GM19025 (cell line): ENCODE measurements around the gene PPIA.

Source experiments
- ATAC-seq: cut with Tn5 transposase; IDR thresholded peaks from one replicate; pipeline ENCODE4 v1.9.1; 2021; ENCODE audit warnings: mild to moderate bottlenecking, low read depth, moderate library complexity; ENCODE audit not compliant: unreplicated experiment

The PPIA gene

DNA sequence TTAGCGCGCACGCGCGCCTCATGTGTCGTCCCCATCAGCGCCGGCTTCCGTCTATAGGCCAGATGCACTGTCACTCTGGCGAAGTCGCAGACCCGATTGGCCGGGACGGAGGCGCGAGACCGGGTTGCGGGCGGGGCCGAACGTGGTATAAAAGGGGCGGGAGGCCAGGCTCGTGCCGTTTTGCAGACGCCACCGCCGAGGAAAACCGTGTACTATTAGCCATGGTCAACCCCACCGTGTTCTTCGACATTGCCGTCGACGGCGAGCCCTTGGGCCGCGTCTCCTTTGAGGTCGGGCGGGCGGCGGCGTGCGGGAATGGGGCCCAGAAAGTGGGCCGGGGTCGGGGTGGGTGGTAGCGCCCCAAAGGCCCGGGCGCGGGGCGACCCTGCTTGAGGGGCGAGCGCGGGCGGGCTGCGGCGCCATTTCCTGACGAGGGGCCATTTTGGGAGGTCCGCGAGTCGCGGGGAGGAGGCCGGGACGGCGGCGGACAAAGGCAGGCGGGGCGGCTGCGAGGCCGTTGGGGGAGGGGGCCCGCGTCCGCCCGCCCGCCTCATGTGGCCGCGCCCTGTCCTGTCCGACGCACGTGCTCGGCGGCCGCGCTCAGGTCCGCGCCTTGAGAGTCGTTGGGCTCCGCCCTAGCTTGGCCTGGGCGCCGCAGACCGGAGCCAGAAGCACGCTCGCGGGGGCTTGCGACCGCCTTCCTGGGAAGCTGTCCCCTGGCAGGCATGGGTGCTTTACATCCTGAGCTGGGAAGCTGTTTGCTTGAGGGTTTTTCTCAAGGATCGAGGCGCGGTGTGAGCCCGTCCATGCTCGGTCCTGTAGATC is at the start of gene PPIA:
TSS of gene PPIA (plus strand) at position 178 of the 825 bp plus-strand sequence. CDS start at position 222, 44 bp downstream.
- peak; percentile 85 for ATAC-seq

- peak; percentile 64 for ATAC-seq
Measured at GRCh38 chr7:44748045-44748947, 48.2 kb upstream of the PPIA start, which contains the start of gene ZMIZ2. TSS of gene ZMIZ2 (plus strand) at chr7:44748847. CDS start at chr7:44756250, 7,403 bp downstream.

DNA sequence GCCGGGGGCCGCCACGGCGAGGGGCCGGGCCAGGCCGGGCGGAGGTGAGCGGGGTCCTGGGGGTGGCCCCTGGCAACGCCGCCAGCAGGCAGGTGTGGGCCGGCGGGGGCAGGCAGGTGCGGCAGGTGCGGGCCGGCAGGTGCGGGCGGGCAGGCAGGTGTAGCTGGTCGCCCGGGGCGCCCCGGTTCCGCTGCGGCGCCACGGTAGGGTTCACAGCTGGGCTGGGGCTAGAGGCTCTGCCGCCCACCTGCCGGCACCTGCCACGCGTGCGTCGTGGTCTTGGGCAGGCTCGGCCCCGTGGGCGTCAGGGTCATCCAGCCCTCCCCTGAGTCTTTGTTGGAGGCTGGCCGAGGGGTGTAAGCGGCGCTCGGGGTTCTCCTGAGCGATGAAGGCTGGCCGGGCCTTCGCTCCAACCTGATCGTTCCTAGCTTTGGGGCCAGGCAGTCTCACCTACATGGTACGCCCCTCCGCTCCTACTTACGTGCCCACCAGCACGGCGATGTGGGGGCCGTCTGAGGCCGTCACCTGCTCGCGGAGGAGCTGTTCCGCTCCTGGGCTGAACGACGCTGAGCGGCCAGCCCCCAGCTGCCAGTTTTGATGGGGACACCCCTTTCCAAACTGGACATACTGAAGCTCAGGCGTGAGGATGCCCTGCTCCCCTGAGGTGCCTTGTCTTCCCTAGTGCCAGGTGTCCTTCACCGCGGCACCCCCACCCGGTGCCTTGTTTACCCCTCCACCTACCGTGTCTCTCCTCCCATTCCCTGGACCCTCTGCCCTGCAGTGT is 47.3 kb upstream of the PPIA start:
- peak; percentile 9 for ATAC-seq

GRCh38 chr7:44749992-44750391 is 46.5 kb upstream of the PPIA start:
- no peak for ATAC-seq

DNA sequence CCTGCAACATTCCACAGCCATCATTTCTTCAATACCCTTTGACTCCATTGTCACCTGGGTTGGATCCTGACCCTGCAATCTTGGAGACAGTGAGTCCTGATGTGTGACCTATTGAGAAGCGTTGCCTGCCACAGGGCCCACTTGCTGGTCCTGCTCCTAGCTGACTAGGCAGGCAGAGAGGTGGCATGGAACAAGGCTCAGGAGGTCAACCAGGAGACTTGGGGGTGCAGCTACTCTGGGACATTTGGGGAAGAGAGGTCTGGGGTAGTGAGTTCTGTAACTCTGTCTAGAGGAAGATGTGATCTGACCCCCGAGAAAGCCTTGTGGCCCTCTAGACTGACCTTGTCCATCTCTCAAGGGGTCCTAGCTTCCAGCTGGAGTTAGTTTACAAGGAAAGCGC is 46.1 kb upstream of the PPIA start:
- no peak for ATAC-seq

DNA sequence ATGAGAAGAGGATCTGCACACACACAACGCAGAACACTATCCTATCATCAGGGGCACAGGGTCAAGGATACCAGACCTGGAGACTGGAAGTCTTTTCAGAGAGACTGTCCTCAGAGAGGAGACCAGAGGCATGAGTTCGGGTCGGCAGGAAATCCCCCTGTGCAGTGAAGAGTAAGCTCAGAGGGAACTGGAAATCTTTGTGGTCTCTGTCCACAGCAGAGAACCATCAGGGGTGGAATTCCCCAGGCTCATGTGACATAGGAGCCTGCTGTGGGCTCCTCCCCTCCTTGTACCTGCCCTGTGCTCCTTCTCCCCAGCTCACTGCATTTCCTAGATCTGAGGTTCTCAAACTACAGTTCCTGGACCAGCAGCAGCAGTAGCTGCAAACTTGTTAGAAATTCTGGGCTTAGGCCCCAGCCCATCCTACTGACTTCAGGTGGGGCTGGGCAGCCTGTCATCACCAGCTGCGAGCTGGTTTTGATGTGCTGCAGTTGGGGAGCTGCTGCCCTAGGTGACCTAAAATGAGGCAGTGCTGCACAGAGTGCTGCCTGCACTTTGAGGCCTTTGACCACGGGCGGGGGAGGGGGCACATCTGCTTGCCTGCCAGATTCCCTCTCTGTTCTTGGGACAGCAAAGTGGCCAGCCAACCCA is 45.4 kb upstream of the PPIA start:
- peak; percentile 55 for ATAC-seq

- ATAC-seq = no peak
Measured at GRCh38 chr7:44752822-44753221, 43.7 kb upstream of the PPIA start.

DNA sequence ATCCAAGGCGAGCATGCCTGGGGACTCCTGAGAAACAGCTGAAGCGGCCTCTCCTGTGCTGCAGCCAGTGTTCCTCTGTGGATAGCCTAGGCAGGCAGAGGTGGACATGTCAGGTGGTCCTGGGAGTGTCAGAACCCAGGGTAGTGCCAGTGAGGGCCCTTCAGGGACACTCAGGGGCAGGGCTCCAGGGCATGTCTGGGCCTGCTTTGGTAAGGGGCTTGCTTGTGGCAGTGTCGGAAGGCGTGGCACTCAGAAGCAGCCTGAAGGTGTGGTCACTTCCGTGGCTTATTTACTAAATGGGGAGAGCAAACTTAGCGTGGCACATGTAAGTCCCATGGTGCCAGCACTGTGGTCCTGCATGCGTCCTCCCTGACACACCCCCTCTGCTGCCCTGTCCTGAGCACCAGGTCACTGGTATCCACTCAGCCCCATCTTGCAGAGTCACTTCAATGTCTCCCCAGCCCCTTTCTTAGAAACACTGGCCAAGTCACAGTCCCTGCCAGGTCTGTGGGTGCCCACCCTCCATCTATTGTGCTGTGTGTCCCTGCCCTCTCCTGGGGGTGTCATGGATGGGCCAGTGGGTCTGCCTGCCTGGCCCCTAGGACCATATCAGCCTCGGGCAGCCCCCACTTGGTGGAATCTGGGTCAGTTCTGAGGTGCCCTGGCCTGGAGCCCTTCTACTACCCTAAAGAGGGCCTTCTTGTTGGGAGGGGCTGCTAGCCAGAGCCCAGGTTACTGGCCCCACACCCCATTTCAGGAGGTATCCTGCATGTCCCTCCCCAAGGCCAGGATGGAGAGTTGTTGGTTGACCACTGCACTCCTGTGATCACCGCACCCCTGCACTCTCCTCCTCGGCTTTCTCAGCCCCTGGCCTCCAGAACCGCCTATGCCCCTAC is 41.4 kb upstream of the PPIA start:
- ATAC-seq = no peak

DNA sequence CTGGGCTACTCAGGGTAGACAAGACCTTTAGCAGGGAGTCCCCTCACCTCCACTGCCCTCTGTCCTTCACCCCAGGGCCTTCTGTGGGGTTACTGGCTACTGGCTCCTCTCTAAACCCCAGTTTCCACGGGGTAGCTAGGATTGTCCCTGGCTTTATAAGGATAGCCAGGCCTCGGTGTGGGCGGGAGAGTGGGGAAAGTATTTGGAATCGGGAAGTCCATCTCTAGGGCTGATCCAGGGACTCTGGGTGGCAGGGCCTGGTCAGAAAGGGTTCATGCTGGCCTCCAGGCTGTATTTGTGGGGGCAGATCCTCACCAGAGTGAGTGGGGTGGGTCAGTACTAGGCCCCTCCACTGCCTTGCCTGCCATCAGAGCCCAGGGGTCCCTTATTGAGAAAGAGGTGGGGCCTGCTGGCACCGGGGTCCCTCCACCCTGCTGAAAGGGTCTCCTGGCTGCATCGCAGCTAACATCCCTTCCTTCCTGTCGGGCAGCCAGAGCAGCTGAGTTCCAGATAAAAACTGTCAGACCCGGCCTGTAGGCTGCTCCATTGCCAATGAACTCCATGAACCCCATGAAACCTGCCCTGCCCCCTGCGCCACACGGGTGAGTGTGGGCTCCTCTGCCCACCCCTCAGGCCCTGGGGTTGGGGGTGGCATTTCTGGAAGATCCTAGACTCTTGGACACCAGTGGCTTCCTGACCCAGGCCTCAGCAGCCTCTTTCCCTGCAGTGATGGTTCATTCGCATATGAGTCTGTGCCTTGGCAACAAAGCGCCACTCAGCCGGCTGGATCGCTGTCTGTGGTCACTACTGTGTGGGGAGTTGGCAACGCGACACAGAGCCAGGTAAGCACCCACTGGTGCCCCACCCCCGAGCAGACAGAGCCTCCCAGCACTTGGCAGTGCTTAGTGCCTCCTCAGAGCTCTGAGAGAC is 40.5 kb upstream of the PPIA start:
- no peak for ATAC-seq

DNA sequence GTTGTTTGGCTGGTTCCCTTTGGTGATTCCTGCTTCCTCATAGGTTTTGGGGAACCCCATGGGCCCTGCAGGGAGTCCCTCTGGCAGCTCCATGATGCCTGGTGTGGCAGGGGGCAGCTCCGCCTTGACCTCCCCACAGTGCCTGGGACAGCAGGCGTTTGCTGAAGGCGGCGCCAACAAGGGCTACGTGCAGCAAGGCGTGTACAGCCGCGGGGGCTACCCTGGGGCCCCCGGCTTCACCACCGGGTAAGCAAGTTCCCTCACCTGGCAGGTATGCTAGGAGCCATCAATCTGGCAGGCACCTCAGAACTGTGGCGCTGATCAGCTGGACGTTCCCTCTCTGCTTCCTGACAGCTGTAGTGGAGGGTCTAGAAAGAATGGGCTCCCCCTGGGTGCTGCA is 39.6 kb upstream of the PPIA start:
- ATAC-seq = no peak

GRCh38 chr7:44757311-44757710 is 39.2 kb upstream of the PPIA start:
- no peak for ATAC-seq

DNA sequence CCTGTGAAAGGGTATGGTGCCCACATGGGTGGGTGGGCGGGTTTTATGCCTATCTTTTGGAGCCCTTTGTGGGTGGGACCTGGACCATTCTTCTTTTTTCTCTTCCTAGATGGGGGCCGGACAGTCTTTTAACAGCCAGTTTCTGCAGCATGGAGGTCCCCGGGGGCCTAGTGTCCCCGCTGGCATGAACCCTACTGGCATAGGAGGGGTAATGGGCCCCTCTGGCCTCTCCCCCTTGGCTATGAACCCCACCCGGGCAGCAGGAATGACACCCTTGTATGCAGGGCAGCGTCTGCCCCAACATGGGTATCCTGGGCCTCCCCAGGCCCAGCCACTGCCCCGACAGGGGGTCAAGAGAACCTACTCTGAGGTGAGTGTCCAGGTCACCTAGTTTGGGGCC is 38.7 kb upstream of the PPIA start:
- no peak for ATAC-seq

GRCh38 chr7:44759246-44759645 is 37.2 kb upstream of the PPIA start:
- ATAC-seq = no peak

- no peak for ATAC-seq
Measured at GRCh38 chr7:44760034-44760580, 36.4 kb upstream of the PPIA start.

- no peak for ATAC-seq
Measured at GRCh38 chr7:44761207-44762161, 35.0 kb upstream of the PPIA start.

DNA sequence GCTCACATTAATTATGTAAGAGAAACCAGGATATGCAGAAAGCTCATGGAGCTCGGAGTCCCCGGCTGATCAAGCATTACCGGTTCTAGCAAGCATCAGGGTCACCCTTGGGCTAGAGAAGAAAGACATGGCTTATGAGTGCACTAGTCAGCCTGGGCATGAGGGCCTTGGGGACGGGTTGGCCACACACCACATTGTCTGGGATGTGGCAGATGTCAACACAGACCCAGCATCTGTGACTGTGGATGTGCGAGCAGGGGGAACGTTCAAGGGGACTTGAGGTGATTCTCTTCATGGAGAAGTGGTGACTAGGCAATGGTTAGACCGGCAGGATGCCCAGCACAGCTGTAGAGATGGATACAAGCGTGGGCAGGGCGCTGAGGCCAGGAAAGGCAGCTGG is 34.2 kb upstream of the PPIA start:
- no peak for ATAC-seq
